Cardiac muscle cell (in vitro differentiated cells and primary cell): ENCODE results near the gene DLGAP1. TPM values are rescaled to one million over a fixed set of nuclear protein-coding genes. Genes with fewer than 3 reads are reported as not detected.

ENCODE experiments used
- DNase-seq, 2 donors: peaks; one replicate each; pipeline versions ENCODE4 v3.0.0 to v3.0.0-alpha.2; 2010 to 2017; ENCODE audit warnings: low read depth in 1 of 2, low spot score in 1 of 2
- H3K27ac ChIP-seq: fragments of 200-600 bp; sonication (generic); 2 replicates; pipeline ENCODE4 v1.5.1; 2016
- H3K27me3 ChIP-seq: fragments of 200-600 bp; sonication (generic); 2 replicates; pipeline ENCODE4 v1.6.0; 2016; ENCODE audit warnings: control low read depth
- H3K36me3 ChIP-seq: fragments of 200-600 bp; sonication (generic); 2 replicates; pipeline ENCODE4 v1.5.1; 2016; ENCODE audit warnings: control low read depth
- H3K4me1 ChIP-seq: fragments of 200-600 bp; sonication (generic); 2 replicates; pipeline ENCODE4 v1.8.1; 2017; ENCODE audit warnings: low read depth, mild to moderate bottlenecking, mixed run types
- H3K4me3 ChIP-seq: fragments of 200-600 bp; sonication (generic); 2 replicates; pipeline ENCODE4 v1.5.1; 2016; ENCODE audit warnings: mild to moderate bottlenecking
- H3K9me3 ChIP-seq: fragments of 200-600 bp; sonication (generic); 2 replicates; pipeline ENCODE4 v1.5.1; 2017; ENCODE audit warnings: low read depth, mild to moderate bottlenecking, control low read depth
- CTCF ChIP-seq: IDR thresholded peaks from 2 replicates; pipeline ENCODE4 v1.5.1; 2012; ENCODE audit warnings: low read depth, mild to moderate bottlenecking, low read length
- polyA plus RNA-seq: library from polyadenylated mRNA; unstranded; fragments of >200 nt; fragmentation: Nextera tagmentation; extraction: Ambion mirVana; gene quantifications from 2 replicates; pipeline ENCODE4 v1.2.1, GENCODE V29; 2016
- total RNA-seq: library from RNA; depleted of rRNA; stranded (reverse); fragments of >200 nt; gene quantifications from 2 replicates; pipeline ENCODE4 v1.2.3, GENCODE V29; 2016

Gene DLGAP1
- total and polyA plus RNA-seq, 2 experiments from 2014 or later: 2.5 to 7.9 TPM

- Histone ChIP-seq H3K4me1 (no peaks in the 10 kb centered on the region), H3K36me3 (no peaks in the 10 kb centered on the region), H3K4me3 (no peak overlapping the region), H3K27ac (no peak overlapping the region), H3K9me3 (no peaks in the 10 kb centered on the region), H3K27me3 (no peaks in the 10 kb centered on the region)
- DNase-seq: no peak
- no peak for TF ChIP-seq CTCF
These were observed 524.7 kb downstream of the DLGAP1 start for GRCh38 chr18:3930126-3931012.

DNA sequence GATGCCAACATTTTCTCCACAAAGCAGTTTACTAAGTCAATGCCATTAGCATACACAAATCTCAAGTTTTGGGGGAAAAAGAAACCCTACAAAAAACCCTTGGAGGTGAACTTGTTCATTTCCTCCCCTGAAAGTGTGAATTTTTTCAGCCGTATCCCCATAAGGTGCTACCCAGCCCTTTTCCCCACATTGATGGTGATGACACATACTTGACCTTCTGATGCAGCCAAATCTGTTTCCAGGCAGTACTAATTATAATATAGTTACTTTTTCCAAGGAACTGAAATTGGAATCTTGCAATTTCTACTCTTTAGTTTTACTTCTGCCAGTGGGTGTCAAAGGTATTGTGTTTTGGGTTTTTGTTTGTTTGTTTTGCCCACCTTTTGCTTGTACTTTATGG lies 530.7 kb downstream of the DLGAP1 start:
- no peak for DNase-seq
- Histone ChIP-seq H3K36me3 (no peaks in the 10 kb centered on the region), H3K4me3 (no peak overlapping the region), H3K27me3 (no peaks in the 10 kb centered on the region), H3K9me3 (no peaks in the 10 kb centered on the region), H3K27ac (no peak overlapping the region), H3K4me1 (no peaks in the 10 kb centered on the region)
- TF ChIP-seq CTCF: no peak

- Histone ChIP-seq H3K36me3 (no peaks in the 10 kb centered on the region), H3K27ac (no peak overlapping the region), H3K4me3 (no peak overlapping the region), H3K9me3 (no peaks in the 10 kb centered on the region), H3K27me3 (no peaks in the 10 kb centered on the region), H3K4me1 (no peaks in the 10 kb centered on the region)
- TF ChIP-seq CTCF: no peak
- peak in 1 of 2 donors; percentile 33 for DNase-seq
These were observed 531.4 kb downstream of the DLGAP1 start for GRCh38 chr18:3923750-3924149.

DNA sequence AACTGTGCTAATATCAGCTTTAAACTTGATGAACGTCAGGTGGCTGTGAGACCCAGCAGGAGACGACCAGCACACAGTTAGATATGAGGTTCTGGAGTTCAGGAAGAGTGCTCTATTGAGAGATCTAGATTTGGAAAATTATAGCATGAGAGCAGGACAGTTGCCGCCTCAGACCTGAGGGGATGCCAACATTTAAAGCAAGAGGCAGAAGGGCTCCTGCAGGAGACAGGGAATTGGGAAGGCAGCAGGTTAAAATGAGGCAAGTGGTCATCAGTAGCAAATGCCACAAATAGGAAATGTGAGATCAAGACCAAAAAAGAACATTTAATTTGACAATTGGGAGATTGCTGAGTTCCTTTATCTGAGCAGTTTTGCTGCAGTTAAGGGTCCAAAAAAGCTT lies 533.3 kb downstream of the DLGAP1 start:
- Histone ChIP-seq H3K27me3 (no peaks in the 10 kb centered on the region), H3K36me3 (no peaks in the 10 kb centered on the region), H3K4me1 (no peaks in the 10 kb centered on the region), H3K9me3 (no peaks in the 10 kb centered on the region), H3K27ac (no peak overlapping the region), H3K4me3 (no peak overlapping the region)
- no peak for DNase-seq
- no peak for TF ChIP-seq CTCF

DNA sequence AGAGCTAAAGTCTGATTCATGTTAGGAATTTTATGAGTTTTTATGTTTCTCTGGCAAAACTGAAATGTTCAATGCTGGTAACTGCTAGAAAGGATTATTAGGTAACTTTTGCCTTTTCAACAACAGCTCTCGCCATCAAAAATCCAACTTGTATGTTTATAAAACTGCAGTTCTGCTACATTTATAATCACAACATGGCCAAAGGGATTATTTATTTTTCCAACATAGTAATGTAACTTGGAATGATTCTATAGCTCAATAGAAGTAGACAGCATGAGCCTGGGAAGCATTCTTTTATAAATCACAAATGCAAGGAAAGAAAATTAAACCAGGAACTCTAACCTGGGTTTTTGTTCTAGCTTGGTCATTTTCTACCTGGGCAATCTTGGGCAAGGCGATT lies 534.3 kb downstream of the DLGAP1 start:
- DNase-seq: no peak
- no peaks in the 10 kb centered on the region for H3K36me3 ChIP-seq
- no peak for TF ChIP-seq CTCF
- no peak overlapping the region for H3K27ac ChIP-seq
- H3K9me3 ChIP-seq: no peaks in the 10 kb centered on the region
- H3K27me3 ChIP-seq: no peaks in the 10 kb centered on the region
- H3K4me3 ChIP-seq: no peak overlapping the region
- no peaks in the 10 kb centered on the region for H3K4me1 ChIP-seq
